Breast epithelium (tissue), 4 donors: ENCODE measurements around the gene TMEM221. TPM values are rescaled to one million over a fixed set of nuclear protein-coding genes. Genes with fewer than 3 reads are reported as not detected.

Source experiments
- DNase-seq, 2 donors: peaks; one replicate each; pipeline ENCODE4 v3.0.0-alpha.2; 2019; ENCODE audit warnings: low spot score in 2 of 2
- H3K27ac ChIP-seq, 2 donors: fragments of 200-600 bp; sonication (generic) in 1 of 2; one replicate each; pipeline ENCODE4 v1.5.1; 2016 to 2019; ENCODE audit warnings: mild to moderate bottlenecking in 1 of 2
- H3K27me3 ChIP-seq, 2 donors: fragments of 200-600 bp; sonication (generic) in 1 of 2; one replicate each; pipeline versions ENCODE4 v1.5.1 to v1.6.0; 2017 to 2019; ENCODE audit warnings: control low read depth in 1 of 2, mild to moderate bottlenecking in 1 of 2
- H3K36me3 ChIP-seq: fragments of 200-600 bp; one replicate; pipeline ENCODE4 v1.5.1; 2019
- H3K4me1 ChIP-seq, 2 donors: fragments of 200-600 bp; sonication (generic); one replicate each; pipeline ENCODE4 v1.5.1; 2016 to 2019; ENCODE audit warnings: control low read depth in 1 of 2
- H3K4me3 ChIP-seq, 3 donors: fragments of 200-600 bp; sonication (generic); 1 replicate in 2 of 3; 2 replicates in 1 of 3; pipeline ENCODE4 v1.5.1; 2016 to 2019; ENCODE audit warnings: mild to moderate bottlenecking in 3 of 3, moderate library complexity in 2 of 3
- H3K9me3 ChIP-seq, 2 donors: fragments of 200-600 bp; sonication (generic) in 1 of 2; one replicate each; pipeline ENCODE4 v1.5.1; 2016 to 2019; ENCODE audit warnings: control low read depth in 1 of 2
- POLR2A ChIP-seq: fragments of 450-650 bp; IDR thresholded peaks from one replicate; pipeline ENCODE4 v1.6.1; 2016; ENCODE audit warnings: antibody characterized with exemption, mild to moderate bottlenecking, moderate library complexity
- POLR2AphosphoS5 ChIP-seq, 3 donors: sonication (generic); formaldehyde crosslinking; IDR thresholded peaks; one replicate each; pipeline ENCODE4 v1.6.1; 2017; ENCODE audit warnings: antibody characterized with exemption in 3 of 3
- intact Hi-C: fragments of 100-400 bp; cut with DNase I; formaldehyde crosslinking; loops from one replicate; pipeline ENCODE4 v1.15.1; 2023; ENCODE audit warnings: low total_unique reads
- total RNA-seq, 3 donors: library from RNA; depleted of rRNA; stranded (reverse); fragments of >200 nt; gene quantifications; one replicate each; pipeline ENCODE4 v1.1.0, GENCODE V29; 2016
- TF ChIP-seq, protein P1 (sequence below), 3 donors: fragments of 450-650 bp; IDR thresholded peaks; one replicate each; pipeline ENCODE4 v1.5.1; 2016 to 2017; ENCODE audit warnings: antibody characterized with exemption in 3 of 3, mild to moderate bottlenecking in 3 of 3, moderate library complexity in 3 of 3

Gene TMEM221
- total RNA-seq, 3 donors from 2014 or later = 0.33 to 0.73 (median 0.64) TPM

DNA sequence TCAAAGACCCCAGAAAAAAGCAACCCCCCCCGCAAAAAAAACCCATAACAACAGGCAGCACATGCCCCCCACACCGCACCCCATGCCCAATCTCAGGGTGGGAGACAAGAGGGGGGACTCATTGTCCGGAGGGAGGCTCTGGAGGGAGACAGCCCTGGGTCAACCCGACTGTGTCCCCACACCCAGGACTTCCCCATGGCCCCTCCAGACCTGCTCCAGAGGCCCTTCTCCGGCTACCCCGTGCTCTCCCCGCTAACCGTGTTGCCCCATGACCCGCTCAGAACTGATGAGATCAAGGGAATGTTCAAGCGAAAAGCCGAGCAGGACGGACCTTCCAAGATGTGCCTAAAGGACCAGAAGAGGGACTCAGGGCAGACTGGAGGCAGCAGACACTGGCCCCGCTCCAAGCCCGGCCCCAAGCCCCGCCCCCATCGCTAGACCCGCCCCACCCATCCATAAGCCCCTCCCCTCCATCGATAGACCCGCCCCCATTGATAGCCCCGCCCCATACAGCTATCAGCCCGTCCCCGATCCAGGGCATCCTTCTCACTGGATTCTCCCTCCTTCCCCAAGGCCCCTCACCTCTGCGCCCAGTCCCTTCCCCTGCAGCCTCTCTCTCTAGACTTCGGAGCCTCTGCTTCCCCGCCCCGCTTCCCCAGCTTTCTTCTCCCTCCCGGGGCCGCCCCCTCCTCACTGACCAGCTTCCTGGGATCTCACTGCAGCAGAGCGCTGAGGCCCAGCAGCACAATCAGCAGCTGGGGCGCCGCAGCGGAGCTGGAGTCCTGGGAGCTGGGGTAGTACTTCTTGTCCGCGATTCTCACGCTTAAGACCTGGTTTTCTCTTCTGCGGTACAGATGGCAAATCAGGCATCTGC is 45.2 kb downstream of the TMEM221 start:
- TF ChIP-seq, protein P1, sequence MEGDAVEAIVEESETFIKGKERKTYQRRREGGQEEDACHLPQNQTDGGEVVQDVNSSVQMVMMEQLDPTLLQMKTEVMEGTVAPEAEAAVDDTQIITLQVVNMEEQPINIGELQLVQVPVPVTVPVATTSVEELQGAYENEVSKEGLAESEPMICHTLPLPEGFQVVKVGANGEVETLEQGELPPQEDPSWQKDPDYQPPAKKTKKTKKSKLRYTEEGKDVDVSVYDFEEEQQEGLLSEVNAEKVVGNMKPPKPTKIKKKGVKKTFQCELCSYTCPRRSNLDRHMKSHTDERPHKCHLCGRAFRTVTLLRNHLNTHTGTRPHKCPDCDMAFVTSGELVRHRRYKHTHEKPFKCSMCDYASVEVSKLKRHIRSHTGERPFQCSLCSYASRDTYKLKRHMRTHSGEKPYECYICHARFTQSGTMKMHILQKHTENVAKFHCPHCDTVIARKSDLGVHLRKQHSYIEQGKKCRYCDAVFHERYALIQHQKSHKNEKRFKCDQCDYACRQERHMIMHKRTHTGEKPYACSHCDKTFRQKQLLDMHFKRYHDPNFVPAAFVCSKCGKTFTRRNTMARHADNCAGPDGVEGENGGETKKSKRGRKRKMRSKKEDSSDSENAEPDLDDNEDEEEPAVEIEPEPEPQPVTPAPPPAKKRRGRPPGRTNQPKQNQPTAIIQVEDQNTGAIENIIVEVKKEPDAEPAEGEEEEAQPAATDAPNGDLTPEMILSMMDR (IDR thresholded peaks at IDR 0.05) = no peak
- TF ChIP-seq POLR2AphosphoS5 (IDR thresholded peaks at IDR 0.05) = no peak
- H3K27ac ChIP-seq = peak overlapping the region in 1 of 2 donors; percentile 88
- no peaks in the 10 kb centered on the region for H3K9me3 ChIP-seq
- peak overlapping the region; percentile 15 to 68 (median 54) for H3K4me3 ChIP-seq
- H3K27me3 ChIP-seq = no peaks in the 10 kb centered on the region
- intact Hi-C loops = no loop called here
- H3K4me1 ChIP-seq = peaks cover 0 to 12% of the 10 kb centered on the region in 2 donors
- DNase-seq = no peak
- no peaks in the 10 kb centered on the region for H3K36me3 ChIP-seq

- TF ChIP-seq POLR2A (no peak), POLR2AphosphoS5 (IDR thresholded peaks at IDR 0.05) (no peak)
- TF ChIP-seq, protein P1 (IDR thresholded peaks at IDR 0.05) = no peak
- no peaks in the 10 kb centered on the region for H3K36me3 ChIP-seq
- no peaks in the 10 kb centered on the region for H3K9me3 ChIP-seq
- intact Hi-C loops = no loop called here
- H3K4me1 ChIP-seq = peaks cover 0 to 9% of the 10 kb centered on the region in 2 donors
- H3K27me3 ChIP-seq = no peaks in the 10 kb centered on the region
- H3K4me3 ChIP-seq = no peak overlapping the region
- H3K27ac ChIP-seq = no peak overlapping the region
- DNase-seq = no peak
Observed at GRCh38 chr19:17401628-17402027, 46.8 kb downstream of the TMEM221 start.

GRCh38 chr19:17398902-17399527 is 49.5 kb downstream of the TMEM221 start:
- Histone ChIP-seq H3K27me3 (no peaks in the 10 kb centered on the region), H3K27ac (no peak overlapping the region)
- intact Hi-C loops = no loop called here

GRCh38 chr19:17394891-17395415 is 53.5 kb downstream of the TMEM221 start:
- intact Hi-C loops = no loop called here
- no peak for DNase-seq
- H3K4me1 ChIP-seq = peaks cover 0 to 2% of the 10 kb centered on the region in 2 donors
- no peak overlapping the region for H3K27ac ChIP-seq
- H3K36me3 ChIP-seq = no peaks in the 10 kb centered on the region
- TF ChIP-seq, protein P1 (IDR thresholded peaks at IDR 0.05) = peak in 2 of 3 donors; percentile 38 to 55
- TF ChIP-seq POLR2A = no peak
- no peak overlapping the region for H3K4me3 ChIP-seq
- H3K9me3 ChIP-seq = no peaks in the 10 kb centered on the region
- H3K27me3 ChIP-seq = peaks cover 0 to 2% of the 10 kb centered on the region in 2 donors

More at GRCh38 chr19:17398902-17399527, 49.5 kb downstream of the TMEM221 start:
- no peak for TF ChIP-seq POLR2A
- TF ChIP-seq, protein P1 (IDR thresholded peaks at IDR 0.05) = no peak
- no peak for TF ChIP-seq POLR2AphosphoS5 (IDR thresholded peaks at IDR 0.05)
- H3K9me3 ChIP-seq = no peaks in the 10 kb centered on the region
- DNase-seq = no peak
- H3K4me1 ChIP-seq = no peaks in the 10 kb centered on the region
- no peak overlapping the region for H3K4me3 ChIP-seq
- no peaks in the 10 kb centered on the region for H3K36me3 ChIP-seq

DNA sequence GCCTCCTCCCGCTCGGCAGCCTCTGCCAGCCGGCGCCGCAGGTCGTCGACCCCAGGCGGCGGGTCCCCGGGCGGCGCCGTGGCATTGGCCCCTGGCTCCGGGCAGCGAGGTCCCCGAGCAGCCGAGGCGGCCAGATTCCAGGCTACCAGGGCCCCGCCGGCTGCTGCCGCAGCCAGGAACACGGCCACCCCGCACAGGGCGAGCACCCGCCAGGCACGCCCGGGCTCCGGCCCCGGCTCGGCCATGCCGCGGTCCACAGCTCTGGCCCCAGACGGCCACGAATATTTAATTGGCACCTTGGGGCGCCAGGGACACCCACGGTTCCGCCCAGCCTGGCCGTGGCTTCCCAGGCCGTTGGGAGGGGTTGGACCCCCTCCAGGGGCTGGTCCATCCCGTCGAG is 54.6 kb downstream of the TMEM221 start, which contains the start of gene CCDC194:
Gene CCDC194 (minus strand): TSS at position 283 of the 400 bp plus-strand sequence. CDS start 38 bp downstream, at position 245.
- no peaks in the 10 kb centered on the region for H3K36me3 ChIP-seq
- TF ChIP-seq POLR2A = no peak
- no peak for TF ChIP-seq POLR2AphosphoS5 (IDR thresholded peaks at IDR 0.05)
- TF ChIP-seq, protein P1 (IDR thresholded peaks at IDR 0.05) = no peak
- peaks cover 0 to 2% of the 10 kb centered on the region in 2 donors for H3K27me3 ChIP-seq
- H3K27ac ChIP-seq = no peak within 1 kb of the TSS
- intact Hi-C loops = no loop called here
- DNase-seq = no peak
- peak within 1 kb of the TSS in 1 of 3 donors; percentile 22 for H3K4me3 ChIP-seq
- H3K9me3 ChIP-seq = no peaks in the 10 kb centered on the region
- peaks cover 0 to 2% of the 10 kb centered on the region in 2 donors for H3K4me1 ChIP-seq
